ENCODE data around the gene KAT7. TPM values are rescaled to one million over a fixed set of nuclear protein-coding genes. Genes with fewer than 3 reads are reported as not detected.

Gene KAT7
- total RNA-seq, 4 donors from 2014 or later: 22.8 to 42.8 (median 33.3) TPM

DNA sequence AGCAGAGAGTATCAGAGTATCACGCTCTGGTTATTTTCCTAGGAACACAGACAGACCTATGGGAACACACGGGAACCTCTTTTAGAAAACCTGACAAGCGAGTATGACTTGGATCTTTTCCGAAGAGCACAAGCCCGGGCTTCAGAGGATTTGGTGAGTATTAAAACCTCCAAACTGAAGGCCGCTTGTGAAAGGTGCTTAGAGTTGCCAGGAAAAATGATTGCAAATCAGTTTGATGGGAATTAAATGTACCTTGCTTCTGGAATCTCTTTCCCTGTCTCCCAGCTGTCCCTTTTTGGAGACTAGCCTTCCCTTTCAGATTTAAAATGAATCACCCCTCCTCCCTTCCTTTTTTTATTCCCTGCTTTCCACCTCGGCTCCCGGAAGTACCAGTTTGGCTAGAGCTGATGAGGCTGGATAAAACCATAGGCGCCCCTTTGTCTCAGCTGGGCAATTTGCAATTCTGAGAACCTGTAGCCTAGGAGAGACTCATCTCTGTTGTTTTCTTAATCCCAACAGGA lies 27.3 kb downstream of the KAT7 start:
- TF ChIP-seq, protein P1, sequence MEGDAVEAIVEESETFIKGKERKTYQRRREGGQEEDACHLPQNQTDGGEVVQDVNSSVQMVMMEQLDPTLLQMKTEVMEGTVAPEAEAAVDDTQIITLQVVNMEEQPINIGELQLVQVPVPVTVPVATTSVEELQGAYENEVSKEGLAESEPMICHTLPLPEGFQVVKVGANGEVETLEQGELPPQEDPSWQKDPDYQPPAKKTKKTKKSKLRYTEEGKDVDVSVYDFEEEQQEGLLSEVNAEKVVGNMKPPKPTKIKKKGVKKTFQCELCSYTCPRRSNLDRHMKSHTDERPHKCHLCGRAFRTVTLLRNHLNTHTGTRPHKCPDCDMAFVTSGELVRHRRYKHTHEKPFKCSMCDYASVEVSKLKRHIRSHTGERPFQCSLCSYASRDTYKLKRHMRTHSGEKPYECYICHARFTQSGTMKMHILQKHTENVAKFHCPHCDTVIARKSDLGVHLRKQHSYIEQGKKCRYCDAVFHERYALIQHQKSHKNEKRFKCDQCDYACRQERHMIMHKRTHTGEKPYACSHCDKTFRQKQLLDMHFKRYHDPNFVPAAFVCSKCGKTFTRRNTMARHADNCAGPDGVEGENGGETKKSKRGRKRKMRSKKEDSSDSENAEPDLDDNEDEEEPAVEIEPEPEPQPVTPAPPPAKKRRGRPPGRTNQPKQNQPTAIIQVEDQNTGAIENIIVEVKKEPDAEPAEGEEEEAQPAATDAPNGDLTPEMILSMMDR (IDR thresholded peaks at IDR 0.05; ENCODE audit: low read depth): no peak

DNA sequence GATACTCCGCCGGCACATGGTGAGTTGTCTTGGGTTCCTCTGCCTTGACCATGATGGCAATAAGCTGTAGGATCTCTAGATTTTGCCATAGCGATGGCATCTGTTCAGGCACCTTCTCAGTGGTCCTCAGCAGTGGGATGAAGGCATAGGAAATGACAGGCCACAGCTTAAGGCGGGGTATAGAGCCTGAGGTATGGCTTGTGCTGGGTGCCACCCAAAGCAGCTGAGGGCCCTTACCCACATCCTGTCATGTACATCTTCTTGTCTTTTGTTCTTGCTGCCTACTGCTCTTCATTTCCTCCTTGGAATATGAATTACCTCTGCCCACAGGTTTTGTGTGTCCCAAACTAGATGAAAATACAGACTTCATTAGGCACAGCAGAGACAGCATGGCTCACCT lies 29.5 kb downstream of the KAT7 start:
- TF ChIP-seq, protein P1 (IDR thresholded peaks at IDR 0.05; ENCODE audit: low read depth): no peak

DNA sequence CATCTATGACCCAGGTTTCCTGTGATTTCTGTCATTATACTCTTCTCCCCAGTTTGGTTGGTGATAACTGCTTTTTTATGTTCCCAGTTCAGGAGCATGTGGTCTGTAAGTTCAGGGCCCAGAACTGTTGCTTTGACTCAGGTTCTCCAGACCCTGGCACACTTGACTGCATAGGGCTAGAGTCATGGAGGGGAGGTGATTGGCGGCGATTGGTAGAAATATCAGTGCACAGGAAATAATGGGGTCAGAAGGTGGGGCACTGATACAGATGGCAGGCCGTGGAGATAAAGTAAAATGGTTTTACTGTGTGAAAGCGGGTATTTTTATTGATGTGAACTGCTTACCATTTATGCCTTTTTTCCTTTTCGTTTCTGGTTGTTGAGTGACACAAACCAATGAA lies 30.7 kb downstream of the KAT7 start:
- TF ChIP-seq, protein P1 (IDR thresholded peaks at IDR 0.05; ENCODE audit: low read depth): no peak

DNA sequence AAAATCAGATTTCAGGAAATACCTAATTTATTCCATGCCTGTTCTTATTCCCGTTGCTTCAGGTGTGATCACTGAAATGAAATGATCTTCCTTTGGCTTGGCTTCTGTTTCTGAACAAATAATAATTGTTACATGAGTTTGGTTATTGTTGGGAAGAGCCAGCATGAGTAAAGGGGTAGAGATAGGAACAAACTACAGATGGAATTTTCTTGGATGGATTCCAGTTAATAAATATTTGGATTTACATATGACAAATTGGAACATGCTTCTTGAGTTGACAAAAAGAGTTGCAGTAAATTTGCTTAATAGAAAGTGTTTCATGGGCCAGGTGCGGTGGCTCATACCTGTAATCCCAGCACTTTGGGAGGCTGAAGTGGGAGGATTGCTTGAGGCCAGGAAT lies 31.2 kb downstream of the KAT7 start:
- TF ChIP-seq, protein P1 (IDR thresholded peaks at IDR 0.05; ENCODE audit: low read depth): no peak

DNA sequence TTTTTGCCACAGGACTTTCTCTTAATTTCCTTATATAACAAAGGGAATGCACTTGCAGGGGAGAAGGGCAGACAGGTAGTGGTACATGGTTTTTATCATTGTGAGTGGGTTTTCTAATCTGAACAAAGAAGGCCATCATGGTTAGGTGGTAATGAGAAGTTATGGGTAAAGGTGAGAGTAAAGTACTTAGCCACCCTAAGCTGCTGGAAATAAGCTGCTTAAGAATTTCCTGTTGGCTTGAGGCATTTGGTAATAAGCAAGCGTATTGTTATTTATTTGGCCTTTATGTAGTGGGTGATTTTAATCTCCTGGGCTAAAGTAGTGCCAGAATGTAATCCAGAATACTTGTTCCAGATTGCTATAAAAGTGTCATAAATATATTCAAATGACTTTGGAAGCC lies 32.3 kb downstream of the KAT7 start:
- TF ChIP-seq, protein P1 (IDR thresholded peaks at IDR 0.05; ENCODE audit: low read depth): no peak

DNA sequence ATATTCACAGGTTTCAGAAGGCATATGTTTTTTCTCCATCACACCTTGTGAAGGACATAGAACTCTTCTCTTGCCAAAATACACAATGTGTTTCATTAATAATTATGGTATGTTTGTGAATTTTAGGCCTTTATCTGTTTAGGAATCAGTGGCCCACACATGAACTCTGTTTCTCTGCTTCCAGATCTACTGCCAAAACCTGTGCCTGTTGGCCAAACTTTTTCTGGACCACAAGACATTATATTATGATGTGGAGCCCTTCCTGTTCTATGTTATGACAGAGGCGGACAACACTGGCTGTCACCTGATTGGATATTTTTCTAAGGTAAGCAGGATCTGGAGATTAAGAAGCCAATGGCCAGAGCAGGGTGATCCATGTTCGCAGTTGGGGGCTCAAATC lies 33.0 kb downstream of the KAT7 start:
- TF ChIP-seq, protein P1 (IDR thresholded peaks at IDR 0.05; ENCODE audit: low read depth): no peak

DNA sequence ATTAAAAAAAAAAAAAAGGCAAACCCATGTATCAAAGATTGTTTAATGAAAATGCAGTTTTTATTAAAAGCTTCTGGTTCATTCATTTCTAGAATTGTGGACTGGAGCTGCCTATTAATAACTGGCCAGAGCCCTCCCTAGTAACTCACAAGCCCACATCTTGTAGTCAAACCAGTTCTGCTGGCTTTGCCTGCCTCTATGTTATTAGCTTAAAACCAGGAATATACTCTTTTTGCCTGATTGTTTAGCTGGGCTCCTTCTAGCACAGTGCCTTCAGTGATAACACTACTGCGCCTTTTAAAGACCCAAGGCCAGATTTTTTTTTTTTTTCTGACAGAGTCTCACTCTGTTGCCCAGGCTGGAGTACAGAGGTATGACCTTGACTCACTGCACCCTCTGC lies 33.4 kb downstream of the KAT7 start:
- TF ChIP-seq, protein P1 (IDR thresholded peaks at IDR 0.05; ENCODE audit: low read depth): no peak
